ENCODE results near the gene ID3. TPM values are rescaled to one million over a fixed set of nuclear protein-coding genes. Genes with fewer than 3 reads are reported as not detected.

ID3 gene, protein sequence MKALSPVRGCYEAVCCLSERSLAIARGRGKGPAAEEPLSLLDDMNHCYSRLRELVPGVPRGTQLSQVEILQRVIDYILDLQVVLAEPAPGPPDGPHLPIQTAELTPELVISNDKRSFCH
- polyA plus RNA-seq (ENCODE audit: insufficient read length in 4 of 4) = 100 to 1,000 TPM; 303 to 480 (median 357) TPM

DNA sequence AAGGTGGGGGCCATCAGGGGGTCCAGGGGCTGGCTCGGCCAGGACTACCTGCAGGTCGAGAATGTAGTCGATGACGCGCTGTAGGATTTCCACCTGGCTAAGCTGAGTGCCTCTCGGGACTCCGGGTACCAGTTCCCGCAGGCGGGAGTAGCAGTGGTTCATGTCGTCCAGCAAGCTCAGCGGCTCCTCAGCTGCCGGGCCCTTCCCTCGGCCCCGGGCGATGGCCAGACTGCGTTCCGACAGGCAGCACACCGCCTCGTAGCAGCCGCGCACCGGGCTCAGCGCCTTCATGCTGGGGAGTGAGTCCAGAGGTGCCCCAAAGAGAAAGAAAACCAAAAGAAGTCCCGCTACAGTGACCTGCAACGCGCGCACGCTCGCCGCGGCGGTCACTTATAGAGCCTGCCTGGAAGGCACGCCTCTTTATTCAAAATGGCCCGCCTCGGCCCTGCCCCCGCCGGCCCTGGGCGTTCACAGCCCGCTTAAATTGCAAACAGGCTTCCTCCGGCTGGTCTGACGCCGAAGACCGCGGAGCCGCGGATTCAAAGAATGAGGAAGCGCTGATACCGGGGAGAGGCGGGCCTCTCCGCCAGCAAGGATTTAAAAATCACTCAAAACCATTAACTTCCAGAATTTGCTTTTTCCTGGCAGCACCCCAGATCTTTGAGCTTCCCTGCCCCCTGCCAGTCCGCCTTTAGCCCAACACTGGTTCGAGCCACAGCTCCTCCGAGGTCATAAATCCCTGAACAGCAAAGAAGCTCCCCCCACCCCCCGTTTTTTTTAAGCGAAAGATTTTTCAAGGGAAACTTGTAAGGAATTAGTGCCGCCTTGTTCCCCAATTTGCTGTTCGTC lies at the start of gene ID3:
TSS of gene ID3 (minus strand) at position 366 of the 849 bp plus-strand sequence. CDS start at position 291, 75 bp downstream.
- peak in 3 of 4 donors; percentile 93 to 95 (median 95) for DNase-seq (ENCODE audit: low read depth in 4 of 4, low spot score in 2 of 4)

DNA sequence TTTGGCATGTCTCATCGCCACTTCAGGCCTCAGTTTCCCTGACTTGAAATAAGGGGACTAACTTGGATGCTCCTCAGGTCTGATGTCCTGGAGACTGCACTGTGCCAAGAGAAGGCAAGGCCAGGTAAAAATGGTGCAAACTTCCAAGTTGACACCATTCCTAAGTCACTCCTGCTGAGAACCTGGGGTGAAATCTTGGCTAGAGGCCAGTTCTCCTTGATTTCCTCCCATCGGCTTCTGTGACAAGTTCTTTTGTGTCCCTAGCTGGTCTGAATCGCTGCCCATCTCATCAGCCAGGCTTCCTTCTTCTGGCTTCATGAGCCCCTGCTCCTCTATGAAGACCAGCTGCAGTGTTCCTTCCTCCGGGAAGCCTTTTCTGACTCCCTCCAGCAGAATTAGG lies 48.6 kb upstream of the ID3 start:
- DNase-seq (ENCODE audit: low read depth in 4 of 4, low spot score in 2 of 4) = no peak

DNA sequence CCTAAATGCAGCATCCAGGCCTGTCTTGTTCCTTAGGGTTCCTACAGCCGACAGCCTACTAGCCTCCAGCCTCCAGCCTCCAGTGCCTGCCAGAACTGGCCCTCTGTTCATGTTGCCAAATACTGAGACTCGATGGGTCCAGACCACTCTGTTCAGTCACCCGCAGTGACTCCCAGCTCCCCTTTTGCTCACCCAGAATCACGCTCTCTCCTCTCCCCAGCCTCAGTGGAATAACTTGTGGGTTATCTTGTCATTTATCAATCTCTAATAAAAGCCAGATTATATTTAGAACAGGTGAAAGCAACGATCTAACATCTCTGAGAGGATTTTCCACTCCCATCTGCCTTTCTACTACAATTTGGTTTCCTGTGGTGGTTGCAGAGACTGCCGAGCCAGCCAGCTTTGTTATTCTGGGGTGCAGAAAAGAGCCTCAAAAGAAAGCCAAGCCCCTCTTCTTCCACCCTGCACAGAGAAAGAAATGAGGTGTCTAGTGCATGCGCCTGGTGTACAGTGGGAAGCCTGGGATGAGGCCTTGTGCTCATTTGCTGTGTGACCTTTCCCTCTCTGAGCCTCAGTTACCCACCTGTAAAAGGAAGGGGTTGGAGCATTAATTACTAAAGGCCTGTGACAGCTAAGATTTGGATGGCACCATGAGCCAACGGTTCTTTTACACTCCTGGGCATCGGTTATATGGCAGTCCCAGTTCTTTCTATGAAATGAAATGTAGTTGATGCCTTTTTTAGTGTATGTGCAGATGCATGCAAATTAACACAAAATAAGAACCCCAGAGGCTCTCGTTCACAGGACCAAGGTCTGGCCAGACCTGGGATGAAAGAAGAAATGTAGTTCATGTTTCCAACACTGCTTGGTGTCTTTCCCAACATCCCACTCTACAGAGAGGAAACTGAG lies 42.9 kb upstream of the ID3 start:
- DNase-seq (ENCODE audit: low read depth in 4 of 4, low spot score in 2 of 4) = no peak

DNA sequence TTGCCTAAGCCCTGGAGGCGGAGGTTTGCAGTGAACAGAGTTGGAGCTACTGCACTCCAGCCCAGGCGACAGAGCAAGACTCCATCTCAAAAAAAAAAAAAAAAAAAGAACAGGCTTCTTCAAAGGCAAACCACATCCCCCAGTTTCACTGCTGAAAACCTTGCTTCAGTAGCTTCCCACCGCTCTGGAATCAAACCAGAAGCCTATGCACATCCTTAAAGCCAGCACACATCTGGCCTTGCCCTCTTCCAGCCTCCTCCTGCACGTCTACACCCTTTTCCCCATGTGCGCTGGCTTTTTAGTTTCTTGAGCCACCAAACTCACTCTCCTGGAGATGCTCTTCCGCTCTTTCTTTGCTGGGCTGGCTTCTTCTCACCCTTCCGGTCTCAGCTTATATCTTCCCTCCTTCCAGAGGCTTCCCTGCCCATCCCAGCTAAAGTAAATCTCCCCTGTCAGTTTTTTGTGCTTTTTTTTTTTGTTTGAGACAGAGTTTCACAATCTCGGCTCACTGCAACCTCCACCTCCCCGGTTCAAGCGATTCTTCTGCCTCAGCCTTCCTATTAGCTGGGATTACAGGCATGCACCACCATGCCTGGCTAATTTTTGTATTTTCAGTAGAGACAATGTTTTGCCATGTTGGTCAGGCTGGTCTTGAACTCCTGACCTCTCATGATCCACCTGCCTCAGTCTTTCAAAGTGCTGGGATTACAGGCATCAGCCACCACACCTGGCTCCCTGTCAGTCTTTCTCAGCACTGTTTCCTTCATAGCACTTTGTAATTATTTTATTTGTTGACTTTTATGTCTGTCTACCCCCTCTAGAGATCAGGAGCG lies 42.0 kb upstream of the ID3 start:
- no peak for DNase-seq (ENCODE audit: low read depth in 4 of 4, low spot score in 2 of 4)

DNA sequence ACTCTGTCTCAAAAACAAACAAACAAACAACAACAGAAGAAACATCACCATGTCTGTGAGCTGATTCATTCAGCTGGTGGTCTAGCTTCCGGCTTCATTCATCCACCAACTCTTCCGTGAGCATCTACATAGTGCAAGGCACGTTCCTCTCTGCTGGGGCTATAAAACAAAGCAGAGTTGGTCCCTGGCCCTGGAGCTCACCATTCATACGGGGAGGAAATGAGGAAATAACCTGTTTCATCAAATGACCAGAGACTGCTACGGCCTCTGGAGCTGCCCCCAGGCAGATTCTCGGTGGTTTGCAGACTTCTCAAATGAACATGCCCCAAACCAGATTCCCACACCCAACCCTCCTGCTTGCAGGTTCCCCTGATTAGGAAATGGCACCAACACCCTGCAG lies 41.0 kb upstream of the ID3 start:
- no peak for DNase-seq (ENCODE audit: low read depth in 4 of 4, low spot score in 2 of 4)

DNA sequence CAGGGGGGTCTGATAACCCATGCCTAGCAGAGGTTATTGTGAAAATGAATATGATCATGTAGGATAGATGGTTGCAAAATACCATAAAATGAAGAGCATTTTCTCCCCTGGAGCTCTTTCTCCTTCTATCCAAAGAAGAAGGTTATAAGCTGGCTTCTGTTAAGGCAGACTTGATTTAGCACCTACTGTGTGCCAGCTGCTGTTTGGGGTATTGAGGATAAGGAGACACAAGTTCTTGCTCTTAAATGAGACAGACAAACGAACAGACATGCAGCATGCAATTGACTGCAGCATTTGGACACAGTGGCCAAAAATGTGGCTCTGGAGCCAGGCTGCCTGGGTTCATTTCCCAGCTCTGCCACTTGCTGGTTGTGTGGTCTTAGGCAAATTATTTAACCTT lies 39.8 kb upstream of the ID3 start:
- DNase-seq (ENCODE audit: low read depth in 4 of 4, low spot score in 2 of 4) = no peak

DNA sequence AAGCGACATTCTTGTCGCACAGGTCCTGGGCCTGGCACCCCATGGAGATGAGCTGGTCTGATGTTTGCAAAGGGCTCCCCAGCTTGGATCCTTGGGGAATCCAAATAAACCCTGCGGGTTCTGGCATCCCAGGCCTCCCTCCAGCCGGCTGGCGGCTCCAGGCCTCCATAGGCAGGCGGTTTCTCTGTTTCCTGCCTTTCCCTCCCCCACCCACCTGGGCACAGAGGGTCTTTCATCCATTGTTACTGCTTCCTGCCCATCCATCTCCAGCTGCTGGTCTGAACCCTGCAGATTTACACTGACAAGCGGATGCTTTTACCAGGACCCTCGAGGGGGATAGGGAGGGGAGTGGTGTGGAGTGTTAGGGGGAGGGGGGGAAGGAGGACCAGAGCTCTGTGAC lies 39.1 kb upstream of the ID3 start:
- peak in 1 of 4 donors; percentile 61 for DNase-seq (ENCODE audit: low read depth in 4 of 4, low spot score in 2 of 4)

DNA sequence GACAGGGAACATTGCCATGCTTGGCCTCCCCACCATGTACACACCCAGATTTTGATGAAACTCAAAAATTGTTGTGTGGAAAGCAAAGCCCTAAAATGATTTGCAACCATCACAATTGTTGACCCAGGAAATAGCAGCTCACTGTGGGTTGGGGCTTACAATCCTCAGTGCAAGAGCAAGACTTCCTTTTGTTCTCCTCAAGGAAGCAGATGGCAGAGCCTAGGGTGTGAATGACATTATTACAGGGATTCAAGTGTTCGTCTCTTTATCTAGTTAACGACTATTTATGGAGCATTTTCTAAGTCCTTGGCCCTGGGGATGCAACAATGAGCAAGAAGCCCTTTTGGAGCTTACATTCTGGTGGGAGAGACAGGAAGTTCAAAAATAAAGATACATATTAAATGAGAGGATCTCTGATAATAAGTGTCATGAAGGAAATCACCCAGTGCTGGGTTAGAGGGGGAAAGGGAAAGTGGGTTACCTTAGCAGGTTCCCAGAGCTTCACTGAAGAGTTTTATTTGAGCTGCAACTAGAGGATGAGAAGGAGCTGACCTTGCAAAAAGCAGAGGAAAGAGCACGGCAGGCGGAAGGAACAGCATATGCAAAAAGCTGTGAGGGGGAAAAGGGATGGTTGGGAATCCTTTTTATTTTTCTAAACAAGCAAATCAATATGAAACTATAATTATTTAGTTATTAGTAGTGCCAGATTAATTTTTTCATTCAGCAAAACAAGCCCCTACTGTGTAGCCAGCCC lies 38.5 kb upstream of the ID3 start:
- DNase-seq (ENCODE audit: low read depth in 4 of 4, low spot score in 2 of 4) = no peak

DNA sequence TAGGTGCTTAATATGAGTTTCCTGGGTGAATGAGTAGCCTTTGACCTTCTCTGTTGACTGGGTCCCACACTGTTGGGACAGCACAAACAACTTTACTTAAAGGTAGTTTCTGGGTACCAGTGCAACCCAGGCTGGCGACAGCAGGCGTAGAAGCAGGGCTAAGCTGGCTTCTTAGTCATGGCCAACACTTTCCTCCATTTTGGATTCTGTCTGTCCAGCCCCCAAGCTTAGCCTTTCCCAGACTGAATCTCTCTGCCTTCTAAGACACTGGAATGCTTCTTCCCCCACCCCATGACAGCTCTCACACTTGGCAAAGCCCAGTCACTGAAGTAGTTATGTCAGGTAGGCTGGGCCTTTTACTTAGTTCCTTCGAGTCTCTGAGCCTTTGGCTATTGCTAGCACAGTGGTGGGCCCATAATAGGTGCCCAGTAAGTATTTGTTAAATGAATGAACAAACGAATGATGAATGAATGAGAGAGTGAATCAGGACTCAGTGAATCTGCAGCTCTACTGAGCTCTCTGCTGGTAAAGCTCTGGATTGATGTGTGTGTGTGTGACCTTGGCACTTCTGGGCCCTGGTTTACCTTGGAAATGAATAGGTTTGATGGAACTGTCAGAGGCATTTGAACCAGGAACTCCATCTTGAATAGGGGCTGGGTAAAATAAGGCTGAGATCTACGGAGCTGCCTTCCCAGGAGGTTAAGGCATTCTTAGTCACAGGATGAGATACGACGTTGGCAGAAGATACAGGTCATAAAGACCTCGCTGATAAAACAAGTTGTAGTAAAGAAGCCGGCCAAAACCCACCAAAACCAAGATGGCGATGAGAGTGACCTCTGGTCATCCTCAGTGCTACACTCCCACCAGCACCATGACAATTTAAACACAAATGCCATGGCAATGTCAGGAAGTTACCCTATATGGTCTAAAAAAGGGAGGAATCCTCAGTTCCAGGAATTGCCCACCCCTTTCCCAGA lies 37.4 kb upstream of the ID3 start:
- DNase-seq (ENCODE audit: low read depth in 4 of 4, low spot score in 2 of 4) = no peak

DNA sequence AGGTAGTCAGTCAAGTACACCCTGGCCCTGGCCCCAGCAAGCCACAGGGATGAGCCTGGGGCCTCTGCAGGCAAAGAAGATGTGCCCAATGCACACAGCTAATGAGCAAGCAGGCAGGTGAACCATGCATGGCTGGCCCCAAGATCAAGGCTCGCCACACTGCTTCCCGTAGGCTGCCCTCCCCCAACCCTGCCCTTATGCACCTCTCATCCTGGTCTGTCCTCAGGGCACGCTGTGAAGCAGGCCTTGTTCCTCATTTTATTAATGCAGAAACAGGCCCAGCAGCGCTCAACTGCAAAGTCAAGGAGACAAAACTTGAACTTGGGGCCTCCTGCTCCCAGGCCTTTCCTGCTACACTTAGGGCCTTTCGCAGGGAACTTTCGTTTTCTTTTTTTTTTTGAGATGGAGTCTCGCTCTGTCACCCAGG lies 35.6 kb upstream of the ID3 start:
- DNase-seq (ENCODE audit: low read depth in 4 of 4, low spot score in 2 of 4) = no peak

DNA sequence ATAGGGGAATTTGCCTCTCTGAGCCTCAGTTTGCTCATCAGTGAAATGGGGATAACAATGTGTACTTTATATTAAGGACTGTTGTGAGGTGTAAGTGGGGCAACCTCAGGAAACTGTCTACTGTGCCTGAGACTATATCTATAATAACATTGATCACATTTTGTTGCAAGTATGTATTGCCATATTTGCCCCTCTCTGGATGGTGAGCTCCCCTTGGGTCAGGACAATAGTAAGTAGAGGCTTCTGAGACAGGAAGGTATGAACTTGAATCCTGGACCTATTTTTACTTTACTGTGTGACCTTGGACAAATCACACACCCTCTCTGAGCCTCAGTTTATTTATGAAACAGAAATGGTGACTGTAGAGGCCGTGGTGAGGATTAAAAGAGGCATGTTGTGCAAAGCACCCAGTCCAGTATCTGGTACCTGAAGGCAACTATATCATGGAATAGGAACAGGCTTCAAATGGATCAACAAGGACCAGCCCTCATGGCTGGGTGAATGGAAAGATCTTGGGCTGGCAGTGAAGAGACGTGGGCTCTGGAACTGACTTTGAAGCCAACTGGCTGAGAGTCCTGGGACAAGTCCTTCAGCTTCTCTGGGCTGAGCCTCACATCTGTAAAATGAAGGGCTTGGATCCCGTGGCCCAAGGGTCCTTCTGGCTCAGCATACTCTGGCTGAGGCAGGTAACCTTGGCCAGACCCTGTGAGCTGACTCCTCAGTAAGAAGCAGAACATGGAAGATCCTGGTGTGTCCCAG lies 35.0 kb upstream of the ID3 start:
- no peak for DNase-seq (ENCODE audit: low read depth in 4 of 4, low spot score in 2 of 4)

DNA sequence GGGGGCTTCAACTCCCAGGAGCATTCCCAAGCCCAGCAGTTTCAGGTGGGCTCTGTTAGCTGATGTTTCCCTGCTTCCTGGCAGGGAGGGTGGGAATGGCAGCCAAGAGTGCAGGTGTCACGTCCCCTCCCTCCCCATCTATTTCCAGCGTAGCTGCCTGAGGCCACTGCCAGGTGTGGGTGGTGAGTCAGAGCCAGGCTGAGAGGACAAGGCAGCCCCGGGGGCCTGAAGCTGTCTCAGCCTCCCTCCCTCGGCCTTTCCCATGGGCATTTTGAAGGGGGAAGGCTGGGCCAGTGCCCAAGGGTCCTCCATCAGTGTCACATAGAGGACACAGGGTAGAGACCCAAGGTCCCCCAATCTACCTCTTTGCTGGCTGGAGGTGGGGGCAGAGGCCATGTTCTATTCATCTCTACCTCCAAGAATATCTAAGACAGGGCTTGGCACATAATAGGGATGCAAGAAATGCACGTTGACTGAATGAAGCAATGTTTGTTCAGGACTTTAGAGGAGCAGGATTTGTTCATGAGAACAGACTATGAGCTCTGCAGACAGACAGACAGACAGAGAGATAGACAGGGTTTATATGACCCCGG lies 34.4 kb upstream of the ID3 start:
- no peak for DNase-seq (ENCODE audit: low read depth in 4 of 4, low spot score in 2 of 4)

DNA sequence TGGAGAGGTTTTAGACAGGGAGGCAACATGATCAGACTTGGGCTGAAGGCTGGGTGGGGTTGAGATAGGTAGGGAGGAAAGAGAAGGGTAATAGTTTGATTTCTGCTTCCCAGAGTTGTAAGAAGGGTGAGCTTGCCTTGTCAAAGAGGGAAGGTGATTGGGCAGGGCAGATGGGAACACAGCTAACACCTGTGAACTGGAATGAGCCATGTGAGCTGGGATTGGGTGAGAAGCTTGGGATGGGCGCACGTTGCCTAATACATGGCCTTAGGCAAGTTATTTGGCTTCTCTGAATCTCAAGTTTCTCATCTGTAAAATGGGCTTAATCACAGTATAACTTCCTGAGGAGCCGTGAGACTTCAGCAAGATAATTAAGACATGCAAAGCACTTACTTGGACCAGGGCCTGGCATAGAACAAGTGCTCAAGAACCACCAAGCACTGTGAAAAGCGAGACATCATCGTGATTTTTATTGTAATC lies 33.8 kb upstream of the ID3 start:
- DNase-seq (ENCODE audit: low read depth in 4 of 4, low spot score in 2 of 4) = no peak

DNA sequence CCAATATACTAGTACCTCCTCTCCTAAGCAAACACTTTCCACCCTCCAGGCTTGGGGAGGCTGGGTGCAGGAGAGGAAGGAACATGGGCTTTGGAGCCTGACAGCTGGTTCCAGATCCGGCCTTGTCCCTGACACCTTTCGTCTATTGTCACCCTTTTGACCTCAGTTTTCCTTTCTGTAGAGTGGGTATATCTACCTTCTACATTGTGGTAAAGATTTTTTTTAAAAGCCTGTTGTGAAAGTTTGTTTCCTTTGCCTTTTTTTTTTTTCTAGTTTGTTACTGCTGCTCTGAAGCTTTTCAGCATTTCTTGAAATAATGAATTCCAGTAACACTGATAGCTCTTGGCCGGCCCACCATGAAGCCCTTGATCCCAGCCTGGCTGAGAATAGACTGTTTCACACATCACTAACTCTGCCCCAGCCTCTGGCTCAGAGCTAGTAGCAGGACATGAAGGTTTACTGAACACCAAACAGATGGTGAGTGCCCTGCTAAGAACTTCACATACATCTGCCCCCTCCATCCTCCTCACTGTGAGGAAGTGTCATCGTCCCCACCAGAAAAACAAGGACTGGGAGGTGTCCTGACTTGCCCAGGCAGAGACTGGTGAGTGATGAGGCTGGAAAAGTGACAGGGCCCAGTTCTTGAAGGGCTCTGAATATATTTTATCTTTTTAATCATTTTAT lies 33.0 kb upstream of the ID3 start:
- no peak for DNase-seq (ENCODE audit: low read depth in 4 of 4, low spot score in 2 of 4)

DNA sequence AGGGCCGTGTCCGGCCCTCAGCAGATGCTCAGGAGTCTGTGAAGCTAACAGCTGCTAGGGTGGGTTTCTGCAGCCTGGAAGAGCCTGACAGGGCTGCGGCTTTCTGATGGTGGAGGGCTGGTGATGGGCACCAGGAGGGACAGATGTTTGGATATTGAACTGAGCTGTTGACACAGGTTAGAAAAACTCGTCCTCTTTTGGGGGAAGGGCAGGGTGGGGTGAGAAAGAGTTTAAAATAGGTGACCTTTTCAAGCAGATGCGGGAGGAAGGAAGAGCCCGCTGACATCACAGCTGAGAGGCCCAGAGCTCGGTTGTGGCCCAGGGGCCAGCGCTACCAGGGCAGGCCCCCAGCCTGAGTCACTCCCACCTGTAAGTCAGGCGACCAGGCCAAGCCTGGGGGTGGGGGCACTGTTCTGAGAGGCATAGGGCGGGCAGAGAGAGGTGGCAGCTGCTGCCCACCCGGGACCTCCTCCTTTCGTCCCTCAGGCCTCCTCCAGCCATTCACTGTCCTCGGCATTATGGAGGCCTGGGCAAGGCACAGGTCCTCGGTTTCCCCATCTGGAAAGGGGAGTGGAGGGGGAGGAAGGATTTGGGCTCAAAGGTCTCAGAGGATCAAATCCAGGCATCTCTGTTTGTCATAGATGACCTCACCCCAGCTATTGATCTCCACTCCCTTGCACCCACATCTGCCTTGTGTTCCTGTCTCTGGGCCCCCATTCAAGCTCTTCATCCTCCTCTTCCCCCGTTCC lies 32.3 kb upstream of the ID3 start:
- no peak for DNase-seq (ENCODE audit: low read depth in 4 of 4, low spot score in 2 of 4)
